ENCODE data around the gene DBNL.

Gene DBNL

GRCh38 chr7:44062180-44062902 is 17.8 kb downstream of the DBNL start:
- DNase-seq (ENCODE audit: low spot score): no peak

DNA sequence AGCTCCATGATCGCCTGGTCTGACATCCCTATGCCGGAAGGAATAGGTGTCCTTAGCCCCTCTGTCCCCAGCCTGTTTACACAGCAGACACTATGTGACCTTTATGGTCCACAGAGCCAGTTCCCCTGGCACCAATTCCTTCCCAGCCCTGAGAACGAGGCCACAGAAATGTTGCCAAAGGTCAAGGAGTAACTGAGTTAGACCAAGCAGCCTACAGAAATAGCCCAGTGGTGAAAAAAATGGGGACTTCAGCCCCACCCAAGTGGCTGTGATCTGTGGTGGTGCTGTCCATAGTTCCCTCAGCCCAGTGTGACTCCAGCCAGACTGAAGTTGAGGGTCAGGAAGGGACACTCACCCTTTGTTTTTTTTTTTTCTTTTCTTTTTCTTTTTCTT is 18.4 kb downstream of the DBNL start:
- no peak for DNase-seq (ENCODE audit: low spot score)

DNA sequence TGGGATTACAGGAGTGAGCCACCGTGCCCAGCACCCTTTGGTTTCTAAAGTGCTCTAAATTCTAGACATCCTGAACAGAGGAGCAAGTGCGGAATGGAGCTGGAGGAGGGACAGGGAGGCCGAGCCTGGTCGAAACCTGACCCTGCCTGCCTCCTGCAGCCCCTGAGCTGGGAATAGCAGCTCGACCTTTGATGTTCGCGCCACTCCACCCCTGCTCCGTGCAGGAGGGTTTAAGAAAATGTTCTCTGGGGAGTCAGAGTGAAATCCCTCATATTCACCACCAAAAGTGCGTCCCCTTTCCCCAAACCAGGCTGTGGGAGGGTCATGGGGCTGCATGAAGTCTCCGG is 19.0 kb downstream of the DBNL start:
- DNase-seq (ENCODE audit: low spot score): no peak

DNA sequence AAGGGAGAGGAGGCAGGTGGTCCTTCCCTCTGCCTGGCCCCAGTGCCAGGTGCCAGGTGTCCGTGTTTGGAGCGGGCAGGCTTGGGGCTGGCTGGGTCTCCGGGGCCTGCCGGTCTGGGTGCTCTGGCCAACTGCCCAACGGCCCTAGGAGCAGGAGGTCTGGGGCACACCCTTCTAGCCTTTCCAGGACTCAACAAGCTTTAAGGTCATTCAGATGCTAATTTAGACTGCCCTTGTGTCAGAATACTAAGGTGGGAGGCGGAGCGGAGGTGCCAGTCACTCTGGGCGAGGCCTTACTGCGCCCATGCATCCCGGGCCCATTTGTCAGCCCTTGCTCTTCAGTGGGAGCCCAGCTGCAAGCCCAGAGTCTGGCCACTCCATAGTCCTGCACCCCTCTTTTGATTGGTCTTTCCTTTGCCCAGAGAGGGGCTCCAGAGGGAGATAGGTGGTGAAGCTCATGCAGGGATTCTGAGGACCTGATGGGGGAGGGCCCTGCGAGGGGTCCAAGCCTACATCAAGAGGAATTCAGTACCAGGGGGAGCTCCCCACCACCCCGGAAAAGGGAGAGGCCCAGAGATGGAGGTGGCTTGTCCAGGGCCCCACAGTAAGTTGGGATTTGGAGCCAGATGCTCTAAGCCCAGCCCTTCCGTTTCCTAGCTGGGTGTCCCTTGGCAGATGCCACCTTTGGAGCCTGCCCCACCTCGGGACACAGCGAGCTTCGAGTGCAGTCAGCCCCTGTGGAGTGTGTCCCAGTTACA is 19.6 kb downstream of the DBNL start:
- no peak for DNase-seq (ENCODE audit: low spot score)

- no peak for DNase-seq (ENCODE audit: low spot score)
Observed at GRCh38 chr7:44064791-44065430, 20.4 kb downstream of the DBNL start.

- DNase-seq (ENCODE audit: low spot score): peak; percentile 65
Observed at GRCh38 chr7:44065431-44066110, 21.1 kb downstream of the DBNL start, which contains the start of gene PGAM2. TSS of gene PGAM2 (minus strand) at chr7:44065567. CDS start at chr7:44065529, 38 bp downstream.

DNA sequence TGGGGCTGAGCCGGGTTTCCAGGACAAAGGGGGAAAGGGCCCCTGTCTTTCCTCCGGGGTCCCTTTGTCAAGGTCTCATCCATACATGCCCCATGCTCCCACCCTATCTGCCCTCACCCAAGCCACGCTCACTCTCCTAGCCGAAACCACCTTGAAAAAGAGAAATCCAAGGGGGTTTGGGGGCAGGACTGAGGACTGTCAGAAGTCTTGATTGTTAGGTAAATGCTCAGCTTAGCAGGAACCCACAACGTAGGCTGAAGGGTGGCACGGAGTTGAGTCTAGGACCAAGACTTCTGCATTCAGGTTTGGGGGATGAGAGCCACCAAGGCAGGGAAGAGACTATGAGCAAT is 21.6 kb downstream of the DBNL start:
- no peak for DNase-seq (ENCODE audit: low spot score)

DNA sequence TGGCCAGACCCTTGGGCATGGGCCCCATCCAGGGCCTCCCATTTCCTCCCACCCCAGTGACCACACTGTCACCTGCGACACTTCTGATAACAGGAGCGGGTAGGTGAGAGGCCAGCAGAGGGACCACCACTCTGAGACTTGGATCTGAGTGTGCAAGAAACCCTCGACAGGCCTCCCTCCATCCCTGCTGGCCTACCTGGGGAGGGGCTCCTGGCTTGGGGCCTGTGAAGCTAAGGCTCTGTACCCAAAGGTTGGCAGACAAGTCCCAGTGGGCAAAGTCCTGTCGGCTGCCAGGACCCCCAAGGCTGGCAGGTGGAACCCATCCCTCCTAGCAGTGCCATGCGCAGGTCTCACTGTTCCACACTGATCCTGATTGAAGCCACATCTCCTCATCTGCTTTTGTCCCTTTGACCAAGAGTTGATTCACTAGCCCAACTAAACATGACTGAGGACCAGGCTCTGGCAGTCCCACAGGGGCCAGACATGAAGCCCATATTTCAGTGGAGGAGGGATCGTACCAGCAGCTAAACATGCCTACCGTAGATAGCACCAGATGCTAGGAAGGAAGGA is 22.1 kb downstream of the DBNL start:
- DNase-seq (ENCODE audit: low spot score): no peak

DNA sequence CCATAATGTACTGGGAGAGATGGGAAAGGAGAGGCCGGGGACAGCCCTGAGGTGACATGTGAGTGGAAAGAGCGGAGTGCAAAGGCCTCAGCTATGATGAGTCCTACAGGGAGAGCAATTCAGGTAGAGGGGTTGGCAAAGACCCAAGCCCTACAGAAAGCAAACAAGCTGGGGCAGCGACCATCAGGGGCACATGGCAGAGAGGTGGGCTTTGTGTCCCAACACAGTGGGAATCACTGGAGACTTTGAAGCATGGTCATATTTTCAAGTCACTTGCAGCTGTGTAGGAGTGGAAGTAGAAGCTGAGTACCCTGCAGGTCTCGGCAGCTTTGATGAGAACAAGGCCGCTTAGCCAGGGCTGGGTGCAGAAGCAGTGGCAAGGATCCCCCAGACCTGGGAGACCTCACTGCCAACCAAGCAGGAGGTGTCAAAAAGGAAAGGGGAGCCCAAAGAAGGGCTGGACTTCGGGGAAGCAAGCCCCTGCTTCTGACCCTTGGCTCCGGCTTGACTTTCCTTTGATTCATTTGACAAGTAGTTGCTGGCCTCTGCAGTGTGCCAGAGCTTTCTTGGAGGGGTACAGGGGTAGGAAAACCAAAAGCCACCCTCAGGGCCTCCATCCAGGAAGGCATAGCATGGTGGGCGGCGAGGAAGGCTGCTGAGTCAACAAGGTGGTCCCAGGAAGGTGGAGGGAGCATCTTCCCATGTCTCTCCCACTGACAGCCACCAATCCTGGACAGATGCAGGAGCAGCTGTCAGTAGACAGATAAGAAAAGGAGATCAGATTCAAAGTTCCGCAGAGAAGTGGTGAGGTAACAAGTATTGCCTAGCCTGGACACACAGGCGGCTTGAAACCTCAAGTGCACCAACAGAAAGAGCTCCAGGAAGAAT is 22.8 kb downstream of the DBNL start:
- no peak for DNase-seq (ENCODE audit: low spot score)

- no peak for DNase-seq (ENCODE audit: low spot score)
Observed at GRCh38 chr7:44068054-44068453, 23.6 kb downstream of the DBNL start.

GRCh38 chr7:44071726-44072363 is 27.3 kb downstream of the DBNL start:
- no peak for DNase-seq (ENCODE audit: low spot score)

GRCh38 chr7:44072364-44073231 is 28.1 kb downstream of the DBNL start:
- no peak for DNase-seq (ENCODE audit: low spot score)

DNA sequence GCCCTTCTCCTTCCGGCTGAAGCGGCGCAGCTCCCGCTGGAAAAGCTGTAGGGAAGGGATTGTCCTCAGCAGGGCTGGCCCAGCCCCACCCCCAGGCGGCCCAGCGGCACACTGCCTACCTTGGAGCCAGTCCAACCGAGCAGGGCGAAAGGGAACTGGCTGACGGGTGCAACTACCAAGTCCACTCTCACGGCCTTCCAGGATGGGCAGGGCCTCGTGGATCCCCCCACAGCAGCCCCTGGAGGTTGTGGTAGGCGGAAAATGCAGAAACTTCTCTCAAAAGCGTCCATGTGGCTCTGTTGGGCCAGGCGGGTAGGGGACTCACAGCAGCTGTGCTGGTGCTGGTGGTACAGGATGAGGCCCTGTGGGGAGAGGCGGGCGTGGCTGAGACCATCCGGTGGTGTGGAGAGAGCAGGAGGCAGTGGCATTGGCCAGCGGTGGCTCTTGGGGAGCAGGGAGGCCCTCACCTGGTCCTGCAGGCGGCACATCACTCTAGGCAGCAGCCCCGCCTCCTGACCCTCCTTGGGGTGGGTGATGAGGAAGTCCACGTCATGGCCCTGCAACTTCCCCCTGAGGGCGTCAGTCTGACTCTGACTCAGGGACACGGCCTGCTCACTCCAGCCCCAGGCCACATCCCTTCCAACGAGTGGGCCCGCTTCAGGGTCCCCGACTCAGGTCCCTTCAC is 29.3 kb downstream of the DBNL start:
- peak; percentile 77 for DNase-seq (ENCODE audit: low spot score)

- DNase-seq (ENCODE audit: low spot score): no peak
Observed at GRCh38 chr7:44074349-44074695, 29.8 kb downstream of the DBNL start.

GRCh38 chr7:44075296-44076075 is 31.0 kb downstream of the DBNL start:
- DNase-seq (ENCODE audit: low spot score): no peak

- DNase-seq (ENCODE audit: low spot score): no peak
Observed at GRCh38 chr7:44076101-44076895, 31.8 kb downstream of the DBNL start.

DNA sequence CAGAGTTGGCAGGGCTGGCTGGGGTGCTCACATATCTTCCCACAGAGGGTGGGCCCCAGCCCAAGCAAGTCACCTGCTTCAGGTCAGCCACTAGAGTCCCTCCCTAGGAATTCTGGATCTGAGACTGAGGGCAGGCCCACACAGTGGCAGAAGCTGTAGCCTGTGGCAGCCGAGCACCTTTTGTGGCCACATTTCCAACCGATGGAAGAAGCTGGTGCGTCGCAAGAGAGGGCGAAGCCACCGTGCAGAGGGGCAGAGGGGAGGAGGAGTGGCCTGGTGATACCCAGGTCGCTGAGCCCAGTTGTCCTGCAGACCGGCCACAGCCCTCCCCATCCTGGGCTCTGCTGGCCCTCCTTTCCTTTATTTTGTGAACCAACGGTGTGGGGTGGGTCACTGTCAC is 32.6 kb downstream of the DBNL start:
- DNase-seq (ENCODE audit: low spot score): no peak

DNA sequence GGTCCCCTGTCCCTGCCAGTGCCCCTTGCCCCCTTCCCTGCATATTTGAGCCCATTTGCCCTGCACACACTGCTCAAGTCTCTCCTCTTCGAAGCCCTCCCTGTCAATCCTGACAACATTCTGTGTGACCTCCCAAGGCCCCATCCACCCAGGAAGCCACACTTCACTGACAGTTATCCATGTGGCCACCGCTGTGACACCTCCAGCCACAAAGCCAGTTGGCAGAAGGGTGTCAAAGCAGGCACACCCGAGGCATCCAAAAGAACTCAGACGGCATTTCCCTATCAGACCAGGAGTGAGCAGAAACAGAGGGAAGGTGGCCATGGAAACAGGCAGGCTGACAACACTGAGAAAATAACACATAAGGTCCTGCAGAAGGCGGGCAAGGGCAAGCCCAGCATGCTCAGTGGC is 33.2 kb downstream of the DBNL start:
- no peak for DNase-seq (ENCODE audit: low spot score)

Data from globus pallidus (tissue), 1 donor.